ENCODE data around the gene FHAD1. TPM values are rescaled to one million over a fixed set of nuclear protein-coding genes. Genes with fewer than 3 reads are reported as not detected.

FHAD1 gene
- total RNA-seq, 1 donor from 2014 or later = not detected

DNA sequence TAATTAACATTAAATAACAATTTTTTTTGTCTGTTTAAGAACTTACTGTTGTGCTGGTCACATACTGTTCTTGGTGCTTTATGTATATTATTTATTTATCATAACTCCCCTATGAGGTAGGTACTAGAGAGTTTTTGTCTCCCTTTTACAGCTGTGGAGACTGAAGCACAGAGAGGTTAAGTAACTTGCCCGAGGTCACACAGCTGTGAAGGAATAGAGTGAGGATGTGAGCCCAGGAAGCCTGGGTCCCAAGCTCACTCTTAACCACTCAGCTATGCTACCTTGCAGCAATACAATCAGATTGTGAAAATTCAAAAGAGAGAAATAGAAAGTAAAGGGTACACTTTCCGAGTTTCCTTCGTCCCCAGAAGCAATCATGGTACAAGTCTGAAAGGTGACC, 35.6 kb upstream of the FHAD1 start:
- intact Hi-C loops (cut with micrococcal nuclease) = loop anchor here (5.0 kb wide), 1 partner anchor 84 kb away; no protein-coding TSS in a partner anchor
- Mint-ChIP-seq H3K27me3 (ENCODE audit: insufficient read depth) (peaks cover 22% of the 10 kb centered on the region), H3K27ac (no peak overlapping the region), H3K9me3 (no peaks in the 10 kb centered on the region), H3K36me3 (ENCODE audit: low read depth) (no peaks in the 10 kb centered on the region), H3K4me1 (ENCODE audit: low read depth) (no peaks in the 10 kb centered on the region), H3K4me3 (no peak overlapping the region)
- no peak for DNase-seq (ENCODE audit: low spot score)

DNA sequence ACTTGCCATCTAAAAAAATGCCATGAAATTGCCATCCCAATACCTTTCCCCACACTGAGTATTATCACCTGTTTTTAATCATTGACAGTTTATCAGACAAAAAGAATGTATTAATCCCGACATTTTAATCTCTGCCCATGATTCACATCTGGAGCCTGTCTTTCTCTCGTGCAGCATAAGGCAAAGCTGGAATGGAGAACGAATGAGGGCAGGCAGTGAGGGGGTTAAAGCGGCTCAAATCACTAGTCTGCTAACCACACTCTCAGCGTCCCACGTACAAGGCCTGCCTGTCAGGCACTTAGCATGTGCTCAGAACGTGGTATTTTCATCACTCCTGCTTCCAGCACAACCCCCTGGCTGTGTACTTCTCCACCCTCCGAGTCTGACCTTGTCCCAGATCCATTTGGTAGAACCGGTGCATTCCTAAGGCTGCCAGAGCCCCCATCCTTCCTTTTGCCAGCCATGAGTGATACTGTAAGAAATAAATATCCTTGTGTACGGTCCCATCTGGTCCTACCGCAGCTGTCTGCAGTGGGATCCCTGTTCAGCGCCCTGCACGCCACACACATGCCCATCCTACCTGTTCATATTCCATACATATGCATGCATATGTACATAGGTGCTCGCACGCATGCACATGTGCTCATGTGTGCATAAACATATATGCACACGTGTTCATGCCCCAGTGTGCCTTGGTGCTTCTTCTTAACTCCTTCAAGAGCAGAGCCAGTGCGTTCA, 34.6 kb upstream of the FHAD1 start:
- DNase-seq (ENCODE audit: low spot score) = no peak
- intact Hi-C loops (cut with micrococcal nuclease) = loop anchor here (5.0 kb wide), 1 partner anchor 85 kb away; no protein-coding TSS in a partner anchor
- H3K4me3 Mint-ChIP-seq = no peak overlapping the region
- no peaks in the 10 kb centered on the region for H3K9me3 Mint-ChIP-seq
- no peaks in the 10 kb centered on the region for H3K4me1 Mint-ChIP-seq (ENCODE audit: low read depth)
- no peak overlapping the region for H3K27ac Mint-ChIP-seq
- peaks cover 22% of the 10 kb centered on the region for H3K27me3 Mint-ChIP-seq (ENCODE audit: insufficient read depth)
- no peaks in the 10 kb centered on the region for H3K36me3 Mint-ChIP-seq (ENCODE audit: low read depth)

DNA sequence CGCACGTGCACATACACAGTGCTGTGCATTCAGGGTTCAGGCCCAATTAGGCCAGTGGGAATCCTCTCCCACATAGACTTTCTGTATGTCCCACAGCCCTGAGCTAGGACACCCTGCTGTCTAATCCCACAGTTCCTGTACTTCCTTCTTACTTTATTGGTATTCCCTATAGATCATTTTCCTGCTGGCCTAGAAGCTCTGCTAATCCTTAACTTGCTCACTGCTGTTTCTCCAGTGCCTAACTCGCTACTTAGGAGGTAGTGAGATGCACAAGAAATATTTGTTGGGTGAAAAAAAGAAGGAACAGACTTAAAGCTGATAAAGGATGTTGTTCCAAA, 34.1 kb upstream of the FHAD1 start:
- intact Hi-C loops (cut with micrococcal nuclease) = loop anchor here (5.0 kb wide), 1 partner anchor 86 kb away; no protein-coding TSS in a partner anchor
- H3K4me1 Mint-ChIP-seq (ENCODE audit: low read depth) = no peaks in the 10 kb centered on the region
- DNase-seq (ENCODE audit: low spot score) = no peak
- no peaks in the 10 kb centered on the region for H3K36me3 Mint-ChIP-seq (ENCODE audit: low read depth)
- H3K4me3 Mint-ChIP-seq = no peak overlapping the region
- H3K27me3 Mint-ChIP-seq (ENCODE audit: insufficient read depth) = peaks cover 23% of the 10 kb centered on the region
- no peaks in the 10 kb centered on the region for H3K9me3 Mint-ChIP-seq
- no peak overlapping the region for H3K27ac Mint-ChIP-seq

DNA sequence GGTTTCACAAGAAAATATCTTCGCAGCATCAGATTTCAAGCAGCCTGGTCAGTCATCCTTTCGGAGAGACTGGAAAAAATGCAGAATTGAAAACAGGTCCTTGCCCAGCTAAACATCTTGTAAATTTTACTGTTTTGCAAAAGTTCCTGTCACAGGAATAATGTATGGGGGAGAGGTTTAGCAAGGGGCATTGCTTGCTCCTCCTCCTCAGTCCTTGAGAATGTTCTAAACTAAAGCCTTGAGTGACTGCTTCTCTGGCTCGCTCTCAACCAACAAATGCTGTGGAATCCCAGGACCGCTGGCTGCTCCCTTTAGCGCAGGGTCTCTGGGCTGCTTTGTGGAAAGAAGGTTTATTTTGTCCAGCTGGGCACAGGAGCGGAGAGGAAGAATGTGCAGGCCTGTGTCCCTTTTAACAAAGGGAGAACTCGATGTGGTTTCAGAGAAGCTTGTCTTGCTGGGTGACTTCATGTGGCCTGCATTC, 33.6 kb upstream of the FHAD1 start:
- Mint-ChIP-seq H3K27me3 (ENCODE audit: insufficient read depth) (peaks cover 24% of the 10 kb centered on the region), H3K4me1 (ENCODE audit: low read depth) (no peaks in the 10 kb centered on the region), H3K36me3 (ENCODE audit: low read depth) (no peaks in the 10 kb centered on the region), H3K27ac (no peak overlapping the region), H3K4me3 (no peak overlapping the region), H3K9me3 (no peaks in the 10 kb centered on the region)
- intact Hi-C loops (cut with micrococcal nuclease) = loop anchor here (5.0 kb wide), 1 partner anchor 86 kb away; no protein-coding TSS in a partner anchor
- no peak for DNase-seq (ENCODE audit: low spot score)

DNA sequence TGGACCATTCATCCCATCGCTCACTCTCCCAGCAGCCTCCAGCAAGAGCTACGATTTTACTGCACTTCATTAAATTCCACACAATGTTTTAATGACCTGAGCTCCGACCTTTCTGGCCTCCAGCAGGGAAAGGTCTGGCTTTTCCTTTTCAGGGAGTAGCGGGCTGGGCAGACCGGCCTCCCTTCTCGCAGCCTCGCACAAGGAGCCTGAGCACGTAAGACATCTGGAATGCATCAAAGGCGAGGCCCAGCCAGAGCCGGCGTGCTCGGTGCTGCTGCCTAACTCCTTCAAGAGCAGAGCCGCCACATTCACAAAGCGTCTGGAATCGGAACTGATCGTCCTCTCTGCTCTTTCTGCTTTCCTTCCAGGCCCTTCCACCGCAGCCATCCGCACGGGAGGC, 32.5 kb upstream of the FHAD1 start:
- intact Hi-C loops (cut with micrococcal nuclease) = loop anchor here (5.0 kb wide), 1 partner anchor 87 kb away; no protein-coding TSS in a partner anchor
- DNase-seq (ENCODE audit: low spot score) = no peak
- peaks cover 5% of the 10 kb centered on the region for H3K4me1 Mint-ChIP-seq (ENCODE audit: low read depth)

DNA sequence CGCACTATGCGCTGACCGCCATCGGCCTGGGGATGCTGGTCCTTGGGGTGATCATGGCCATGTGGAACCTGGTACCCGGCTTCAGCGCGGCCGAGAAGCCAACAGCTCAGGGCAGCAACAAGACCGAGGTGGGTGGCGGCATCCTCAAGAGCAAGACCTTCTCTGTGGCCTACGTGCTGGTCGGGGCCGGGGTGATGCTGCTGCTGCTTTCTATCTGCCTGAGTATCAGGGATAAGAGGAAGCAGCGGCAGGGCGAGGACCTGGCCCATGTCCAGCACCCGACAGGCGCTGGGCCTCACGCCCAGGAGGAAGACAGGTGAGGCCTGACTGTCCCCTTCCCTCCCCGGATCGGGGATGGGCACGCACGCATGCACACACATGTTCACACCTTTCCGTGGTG, 31.9 kb upstream of the FHAD1 start:
- intact Hi-C loops (cut with micrococcal nuclease) = loop anchor here (5.0 kb wide), 1 partner anchor 57 kb away; no protein-coding TSS in a partner anchor
- no peaks in the 10 kb centered on the region for H3K36me3 Mint-ChIP-seq (ENCODE audit: low read depth)
- no peak overlapping the region for H3K27ac Mint-ChIP-seq
- peaks cover 26% of the 10 kb centered on the region for H3K27me3 Mint-ChIP-seq (ENCODE audit: insufficient read depth)
- peaks cover 5% of the 10 kb centered on the region for H3K4me1 Mint-ChIP-seq (ENCODE audit: low read depth)
- DNase-seq (ENCODE audit: low spot score) = no peak
- no peaks in the 10 kb centered on the region for H3K9me3 Mint-ChIP-seq
- H3K4me3 Mint-ChIP-seq = no peak overlapping the region

More for the DNA sequence above, 32.5 kb upstream of the FHAD1 start:
- peaks cover 29% of the 10 kb centered on the region for H3K27me3 Mint-ChIP-seq (ENCODE audit: insufficient read depth)
- no peak overlapping the region for H3K27ac Mint-ChIP-seq
- H3K9me3 Mint-ChIP-seq = no peaks in the 10 kb centered on the region
- no peaks in the 10 kb centered on the region for H3K36me3 Mint-ChIP-seq (ENCODE audit: low read depth)
- H3K4me3 Mint-ChIP-seq = no peak overlapping the region

DNA sequence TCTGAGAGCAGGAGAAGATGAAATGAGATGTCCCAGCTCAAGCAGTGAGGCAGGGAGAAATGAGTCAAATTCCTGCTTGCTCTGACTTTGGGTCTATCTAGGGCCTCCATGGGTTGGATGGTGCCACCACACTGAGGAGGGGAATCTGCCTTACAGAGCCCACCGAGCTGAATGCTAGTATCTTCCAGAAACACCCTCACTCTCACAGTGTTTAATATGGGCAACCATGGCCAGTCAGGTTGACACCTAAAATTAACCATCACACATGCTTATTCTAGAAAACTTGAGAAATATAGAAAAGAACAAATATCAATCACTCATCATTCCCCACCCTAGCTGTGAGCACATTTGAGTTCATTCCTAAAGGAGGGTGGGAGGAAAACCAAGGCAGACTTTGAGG, 29.4 kb upstream of the FHAD1 start:
- DNase-seq (ENCODE audit: low spot score) = no peak
- intact Hi-C loops (cut with micrococcal nuclease) = loop anchor here (5.0 kb wide), 1 partner anchor 55 kb away; no protein-coding TSS in a partner anchor

DNA sequence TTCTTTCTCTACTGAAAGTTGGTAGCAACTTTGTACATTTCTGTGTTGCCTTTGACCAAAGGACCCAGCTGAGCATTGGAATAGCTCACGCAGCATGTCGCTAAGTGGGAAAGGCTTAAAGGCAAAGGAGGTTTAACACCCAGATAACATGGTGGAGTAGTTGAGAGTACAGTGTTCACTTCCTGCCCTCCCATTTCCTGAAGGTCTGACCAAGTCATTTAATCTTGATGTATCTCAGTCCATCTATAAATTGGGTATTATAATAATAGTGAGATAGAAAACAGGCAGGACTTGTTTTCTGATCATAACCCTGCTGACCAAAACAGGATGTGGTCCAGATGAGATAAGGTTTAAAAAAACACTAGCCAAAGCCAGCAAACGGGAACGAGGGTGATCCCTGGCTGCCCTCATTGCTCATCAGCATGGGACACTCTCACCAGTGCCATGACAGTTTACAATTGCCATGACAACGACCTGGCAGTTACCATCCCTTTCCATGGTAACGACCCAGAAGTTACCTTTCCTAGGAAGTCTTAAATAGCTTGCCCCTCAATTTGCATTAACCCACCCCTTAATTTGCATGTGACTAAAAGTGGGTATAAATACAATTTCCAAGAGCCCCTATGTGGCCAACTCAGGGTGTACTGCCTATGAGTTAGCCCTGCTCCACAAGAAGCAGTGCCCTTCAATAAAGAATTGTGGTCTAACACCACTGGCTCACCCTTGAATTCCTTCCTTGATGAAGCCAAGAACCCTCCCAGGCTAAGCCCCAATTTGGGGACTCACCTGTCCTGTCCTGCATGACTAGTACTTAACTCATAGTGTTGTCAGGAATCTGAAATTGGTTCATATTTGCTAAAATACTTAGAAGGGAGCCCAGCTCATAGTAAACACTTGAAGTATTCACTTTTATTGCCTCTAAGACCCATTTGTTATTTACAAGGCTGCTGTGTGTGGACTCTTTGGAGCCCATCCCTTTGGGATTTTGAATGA, 28.4 kb upstream of the FHAD1 start:
- no peaks in the 10 kb centered on the region for H3K9me3 Mint-ChIP-seq
- H3K27ac Mint-ChIP-seq = no peak overlapping the region
- no peaks in the 10 kb centered on the region for H3K36me3 Mint-ChIP-seq (ENCODE audit: low read depth)
- H3K4me1 Mint-ChIP-seq (ENCODE audit: low read depth) = peaks cover 5% of the 10 kb centered on the region
- intact Hi-C loops (cut with micrococcal nuclease) = loop anchor here (5.0 kb wide), 1 partner anchor 54 kb away; no protein-coding TSS in a partner anchor
- H3K4me3 Mint-ChIP-seq = no peak overlapping the region
- no peak for DNase-seq (ENCODE audit: low spot score)
- H3K27me3 Mint-ChIP-seq (ENCODE audit: insufficient read depth) = peaks cover 30% of the 10 kb centered on the region

More for the DNA sequence above, 29.4 kb upstream of the FHAD1 start:
- H3K27me3 Mint-ChIP-seq (ENCODE audit: insufficient read depth) = peaks cover 25% of the 10 kb centered on the region
- H3K27ac Mint-ChIP-seq = no peak overlapping the region
- H3K4me3 Mint-ChIP-seq = no peak overlapping the region
- peaks cover 5% of the 10 kb centered on the region for H3K4me1 Mint-ChIP-seq (ENCODE audit: low read depth)
- H3K36me3 Mint-ChIP-seq (ENCODE audit: low read depth) = no peaks in the 10 kb centered on the region
- H3K9me3 Mint-ChIP-seq = no peaks in the 10 kb centered on the region

DNA sequence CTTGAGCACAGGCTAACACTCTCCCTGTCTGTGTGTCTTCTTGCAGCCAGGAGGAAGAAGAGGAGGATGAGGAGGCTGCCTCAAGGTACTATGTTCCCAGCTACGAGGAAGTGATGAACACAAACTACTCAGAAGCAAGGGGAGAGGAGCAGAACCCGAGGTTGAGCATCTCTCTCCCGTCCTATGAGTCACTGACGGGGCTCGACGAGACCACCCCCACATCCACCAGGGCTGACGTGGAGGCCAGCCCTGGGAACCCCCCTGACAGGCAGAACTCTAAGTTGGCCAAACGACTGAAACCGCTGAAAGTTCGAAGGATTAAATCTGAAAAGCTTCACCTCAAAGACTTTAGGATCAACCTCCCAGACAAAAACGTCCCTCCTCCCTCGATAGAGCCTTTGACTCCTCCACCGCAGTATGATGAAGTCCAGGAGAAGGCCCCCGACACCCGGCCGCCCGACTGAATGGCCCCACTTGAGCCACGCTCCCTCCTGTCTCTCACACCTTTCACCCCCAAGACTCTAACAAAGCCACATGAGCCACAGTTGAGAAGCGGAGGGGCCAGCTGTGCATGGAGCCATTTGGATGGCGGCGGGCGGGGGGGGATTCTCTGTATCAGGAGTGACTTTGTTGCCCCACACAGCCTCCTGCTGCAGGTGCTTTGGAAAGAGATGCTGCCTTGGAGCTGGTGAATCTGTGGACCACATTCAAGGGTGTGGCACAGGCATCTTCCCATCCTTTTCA, 27.6 kb upstream of the FHAD1 start:
- no peak for DNase-seq (ENCODE audit: low spot score)
- H3K27me3 Mint-ChIP-seq (ENCODE audit: insufficient read depth) = peaks cover 35% of the 10 kb centered on the region
- no peak overlapping the region for H3K4me3 Mint-ChIP-seq
- no peaks in the 10 kb centered on the region for H3K36me3 Mint-ChIP-seq (ENCODE audit: low read depth)
- no peaks in the 10 kb centered on the region for H3K9me3 Mint-ChIP-seq
- H3K27ac Mint-ChIP-seq = no peak overlapping the region
- peaks cover 5% of the 10 kb centered on the region for H3K4me1 Mint-ChIP-seq (ENCODE audit: low read depth)
- intact Hi-C loops (cut with micrococcal nuclease) = loop anchor here (5.0 kb wide), 1 partner anchor 53 kb away; no protein-coding TSS in a partner anchor

DNA sequence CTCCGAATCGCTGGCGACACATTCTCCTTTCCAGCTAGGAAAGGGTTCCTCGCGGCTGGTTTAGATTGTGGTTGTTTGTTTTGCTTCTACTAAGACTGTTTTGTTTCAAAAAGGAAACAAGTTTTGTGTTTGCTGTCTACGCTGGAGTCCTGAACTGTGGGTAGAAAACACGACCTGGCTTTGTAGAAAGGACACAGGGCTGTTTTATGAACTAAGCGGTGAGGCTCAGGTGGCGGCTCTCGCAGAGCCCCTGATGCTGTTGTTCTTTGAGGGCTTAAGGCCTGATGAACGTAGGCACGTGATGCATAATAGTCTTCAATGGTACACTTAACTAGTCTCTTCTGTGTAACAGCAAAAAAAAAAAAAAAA, 27.0 kb upstream of the FHAD1 start:
- Mint-ChIP-seq H3K27me3 (ENCODE audit: insufficient read depth) (peaks cover 35% of the 10 kb centered on the region), H3K9me3 (no peaks in the 10 kb centered on the region), H3K27ac (no peak overlapping the region), H3K4me3 (no peak overlapping the region), H3K36me3 (ENCODE audit: low read depth) (no peaks in the 10 kb centered on the region), H3K4me1 (ENCODE audit: low read depth) (peaks cover 5% of the 10 kb centered on the region)
- DNase-seq (ENCODE audit: low spot score) = no peak
- intact Hi-C loops (cut with micrococcal nuclease) = no loop called here

DNA sequence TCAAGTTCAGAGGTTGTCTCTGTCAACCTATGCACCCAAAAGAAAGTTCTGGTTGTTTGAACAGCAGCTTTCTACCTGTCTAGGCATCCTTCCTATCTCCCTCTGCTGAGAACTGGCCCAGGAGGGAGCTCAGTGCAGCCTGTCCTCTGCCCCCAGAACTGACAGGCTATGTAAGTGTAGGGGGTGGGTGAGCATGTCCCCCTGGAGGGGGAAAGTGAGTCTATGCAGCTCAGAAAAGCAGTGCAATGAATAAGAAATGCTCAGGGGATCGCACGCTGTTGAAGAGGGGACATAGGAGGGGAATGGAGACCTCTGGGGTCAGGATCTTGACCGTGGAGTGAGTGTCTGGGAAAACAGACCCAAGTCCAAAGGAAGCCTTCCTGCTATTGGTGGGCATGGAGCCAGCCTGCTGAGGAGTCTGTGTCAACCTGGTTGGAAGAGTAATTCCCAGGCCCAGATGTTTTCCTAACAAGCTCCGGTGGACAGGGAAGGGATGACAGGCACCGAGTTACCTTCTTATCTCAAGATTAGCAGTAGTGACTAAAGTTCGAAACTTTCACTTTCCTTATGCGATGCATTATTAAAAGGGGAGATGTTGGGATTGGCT, 26.1 kb upstream of the FHAD1 start:
- Mint-ChIP-seq H3K36me3 (ENCODE audit: low read depth) (no peaks in the 10 kb centered on the region), H3K4me1 (ENCODE audit: low read depth) (peaks cover 5% of the 10 kb centered on the region), H3K27me3 (ENCODE audit: insufficient read depth) (peaks cover 36% of the 10 kb centered on the region), H3K9me3 (no peaks in the 10 kb centered on the region), H3K4me3 (no peak overlapping the region), H3K27ac (no peak overlapping the region)
- no peak for DNase-seq (ENCODE audit: low spot score)
- intact Hi-C loops (cut with micrococcal nuclease) = no loop called here

Measured in activated T-helper 1 cell treated with anti-CD3 and anti-CD28 coated beads, Interleukin-12 subunit alpha, Interleukin-12 subunit beta, Interleukin-2, Interleukin-4 antibody, amounts not matched to agents 30 ng/mL and 10 ng/mL and 1 ng/mL, durations not matched to agents 14 hours and 24 hours and 36 hours (primary cell).